Activated naive CD8-positive, alpha-beta T cell treated with anti-CD3 and anti-CD28 coated beads, Interleukin-2, amount 10 ng/mL, durations not matched to agents 7 days and 5 days (primary cell): Measurements from ENCODE around the gene ACCSL. TPM values are rescaled to one million over a fixed set of nuclear protein-coding genes. Genes with fewer than 3 reads are reported as not detected.

Experiments used
- ATAC-seq: fragments of 150-1000 bp; cut with Tn5 transposase; one replicate; pipeline ENCODE4 v1.10.0; 2021; ENCODE audit warnings: low read depth, moderate library complexity
- POLR2A ChIA-PET: fragments of 350-600 bp; sonication (Branson Sonifier 250); formaldehyde crosslinking; loops from one replicate; lab custom pipeline; 2021; ENCODE audit warnings: antibody characterized with exemption; lab: Charles Lee
- DNase-seq: peaks from one replicate; pipeline ENCODE4 v3.0.0; 2021
- H3K27ac Mint-ChIP-seq: one replicate; pipeline ENCODE4 v1.8.0; 2022; ENCODE audit warnings: mild to moderate bottlenecking, mixed read lengths
- H3K27me3 Mint-ChIP-seq: one replicate; pipeline ENCODE4 v1.8.0; 2022; ENCODE audit warnings: mild to moderate bottlenecking, moderate library complexity, mixed read lengths
- H3K36me3 Mint-ChIP-seq: one replicate; pipeline ENCODE4 v1.8.0; 2021; ENCODE audit warnings: mild to moderate bottlenecking, mixed read lengths
- H3K4me1 Mint-ChIP-seq: one replicate; pipeline ENCODE4 v1.8.0; 2021; ENCODE audit warnings: mixed read lengths
- H3K4me3 Mint-ChIP-seq: one replicate; pipeline ENCODE4 v1.8.0; 2022; ENCODE audit warnings: mild to moderate bottlenecking, moderate library complexity, mixed read lengths
- H3K9me3 Mint-ChIP-seq: one replicate; pipeline ENCODE4 v1.8.0; 2021; ENCODE audit warnings: mixed read lengths
- total RNA-seq, 2 experiments: library from RNA; stranded (reverse); gene quantifications; one replicate each; pipeline ENCODE4 v1.2.3, GENCODE V29; 2021

The ACCSL gene
- total RNA-seq, 2 experiments from 2014 or later = not detected

DNA sequence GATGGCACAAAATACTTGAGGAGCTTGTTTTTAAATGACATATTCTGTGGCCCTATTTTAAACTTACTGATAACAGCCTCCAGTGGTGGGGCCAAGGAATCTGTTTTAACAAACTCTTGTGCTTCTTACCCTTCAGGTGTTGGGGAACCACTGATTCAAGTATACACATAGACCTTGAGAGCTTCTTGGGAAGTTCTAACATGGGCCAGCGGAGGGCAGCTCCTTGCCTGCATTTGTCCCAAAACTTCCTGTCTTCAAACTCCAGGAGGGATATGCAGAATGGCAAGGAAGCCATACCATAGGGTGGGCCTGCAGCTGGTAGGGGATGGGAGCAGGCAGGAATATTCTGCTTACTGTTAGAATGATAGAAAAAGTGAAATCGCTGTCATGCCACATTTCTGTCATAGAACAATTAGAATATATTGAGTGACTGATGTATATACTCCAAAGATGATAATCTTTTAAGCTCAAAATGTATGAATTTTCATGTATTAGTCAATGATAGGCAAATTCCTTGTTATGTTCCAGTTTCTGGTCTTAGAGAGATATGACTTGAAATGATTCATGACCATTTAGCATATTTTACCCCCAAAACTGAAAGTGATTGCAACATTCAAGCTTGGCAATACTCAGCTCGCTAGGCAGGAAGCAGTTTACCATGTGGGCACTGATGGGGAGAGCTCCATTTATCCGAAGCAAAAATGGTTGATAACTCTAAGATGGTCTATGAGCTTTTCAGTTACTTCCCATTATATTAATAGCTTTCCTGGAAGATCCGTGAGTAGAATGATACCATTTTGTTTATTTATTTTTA lies 56.9 kb downstream of the ACCSL start:
- peaks cover 10% of the 10 kb centered on the region for H3K36me3 Mint-ChIP-seq
- no peak overlapping the region for H3K4me3 Mint-ChIP-seq
- H3K9me3 Mint-ChIP-seq = no peaks in the 10 kb centered on the region
- ATAC-seq (no peak), DNase-seq (no peak)
- POLR2A ChIA-PET = interaction anchor here (1.8 kb wide), 1 partner anchor 9 kb away, joined by 6 read pairs; the partner anchor contains the start of gene EXT2
- no peak overlapping the region for H3K27ac Mint-ChIP-seq
- H3K4me1 Mint-ChIP-seq = peaks cover 3% of the 10 kb centered on the region
- H3K27me3 Mint-ChIP-seq = no peaks in the 10 kb centered on the region

DNA sequence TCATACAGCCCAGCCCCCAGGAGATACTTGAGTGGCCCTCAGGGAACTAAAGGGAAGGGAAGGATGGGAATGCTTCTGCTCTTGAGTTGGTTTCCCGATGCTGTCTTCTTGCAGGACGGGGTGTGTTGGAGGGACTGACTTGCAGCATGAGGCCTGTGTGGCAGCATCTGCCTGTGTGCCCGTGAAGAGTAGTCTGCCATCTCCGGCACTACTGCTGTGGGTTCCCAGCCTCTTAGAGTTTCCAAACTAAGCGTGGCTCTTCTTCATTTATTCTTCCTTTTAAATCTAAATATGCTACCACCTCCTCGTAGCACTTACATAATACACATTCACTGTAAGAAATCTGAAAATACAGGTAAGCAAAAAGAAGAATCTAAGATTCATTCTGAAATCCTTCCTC lies 60.5 kb downstream of the ACCSL start:
- H3K27ac Mint-ChIP-seq = no peak overlapping the region
- H3K9me3 Mint-ChIP-seq = no peaks in the 10 kb centered on the region
- peaks cover 8% of the 10 kb centered on the region for H3K36me3 Mint-ChIP-seq
- H3K4me3 Mint-ChIP-seq = no peak overlapping the region
- POLR2A ChIA-PET = no interaction called here
- H3K27me3 Mint-ChIP-seq = no peaks in the 10 kb centered on the region
- ATAC-seq (no peak), DNase-seq (no peak)
- peaks cover 7% of the 10 kb centered on the region for H3K4me1 Mint-ChIP-seq

Other genes with a start within 250 kb of the ACCSL start
- 10 to 100 TPM; 37.8 to 43.6 TPM for gene ALKBH3, start 167.2 kb upstream of the ACCSL start, total RNA-seq
- gene C11orf96, start 105.3 kb upstream of the ACCSL start, total RNA-seq = under 1 TPM; 0.25 to 0.28 TPM
- gene ACCS, start 18.3 kb downstream of the ACCSL start, total RNA-seq = 10 to 100 TPM; 14.3 to 14.5 TPM
- 10 to 100 TPM; 26.3 to 28.8 TPM for gene EXT2, start 47.7 kb downstream of the ACCSL start, total RNA-seq